Measurements from ENCODE around the gene CHCHD6. TPM values are rescaled to one million over a fixed set of nuclear protein-coding genes. Genes with fewer than 3 reads are reported as not detected.
A peak's percentile ranks its signal among the peaks of the same experiment; 100 is the strongest.

CHCHD6 gene
- polyA plus RNA-seq, 2 donors = 7.0 to 11.9 TPM

DNA sequence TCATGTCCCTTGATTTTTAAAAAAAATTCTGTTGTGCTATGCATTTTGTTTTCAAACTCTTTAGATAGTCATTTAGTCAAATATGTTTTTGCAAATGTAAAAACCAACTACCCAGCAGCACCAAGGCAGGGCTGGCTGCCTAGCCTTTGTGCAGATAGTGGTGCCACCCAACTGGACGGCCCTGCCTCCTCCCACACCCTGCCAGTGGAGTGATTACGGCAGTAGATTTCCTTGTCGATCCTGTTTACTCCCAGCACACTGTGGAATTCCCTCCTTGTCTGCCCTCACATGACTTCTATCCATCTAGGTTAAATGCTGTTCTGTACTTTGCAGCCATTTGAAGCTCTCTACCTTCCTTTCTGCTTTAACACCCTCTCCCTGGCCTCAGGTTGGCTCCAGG lies 199.5 kb downstream of the CHCHD6 start:
- Histone ChIP-seq H3K36me3 (ENCODE audit: control insufficient read depth in 2 of 2, insufficient read depth in 2 of 2, low read length in 1 of 2) (no peaks in the 10 kb centered on the region), H3K27ac (ENCODE audit: low read depth in 2 of 2, low read length in 1 of 2) (peak overlapping the region in 1 of 2 donors; percentile 26)
- WGBS, 2 donors = 42 to 62% methylated on average over 3 of the region's 3 CpGs

DNA sequence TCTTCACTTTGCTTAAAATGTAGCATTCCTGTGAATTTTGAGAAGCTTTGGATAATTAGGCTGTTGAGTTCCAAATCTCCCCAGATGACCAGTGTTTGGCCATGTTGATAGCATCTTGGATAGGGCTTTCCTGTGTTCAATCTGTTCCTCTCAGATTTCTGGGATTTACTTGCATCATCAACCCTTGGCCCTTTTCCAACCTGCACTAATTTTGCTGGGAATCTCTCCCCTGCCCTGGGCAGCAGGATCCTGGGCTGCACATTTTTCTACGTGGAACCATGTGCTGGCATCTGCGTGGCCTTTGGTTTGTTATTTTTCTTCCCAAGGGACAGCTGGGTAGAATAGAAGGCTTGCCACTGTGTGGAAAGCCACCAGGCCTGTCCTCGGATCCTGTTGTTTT lies 203.5 kb downstream of the CHCHD6 start:
- Histone ChIP-seq H3K27me3 (ENCODE audit: control insufficient read depth in 1 of 2, insufficient read depth in 2 of 2, low read length in 2 of 2) (no peaks in the 10 kb centered on the region), H3K4me3 (ENCODE audit: low read depth in 1 of 2, low read length in 2 of 2) (no peak overlapping the region), H3K9me3 (ENCODE audit: control insufficient read depth in 2 of 2, insufficient read depth in 1 of 2, low read depth in 1 of 2, low read length in 1 of 2) (no peaks in the 10 kb centered on the region), H3K27ac (ENCODE audit: low read depth in 2 of 2, low read length in 1 of 2) (no peak overlapping the region), H3K36me3 (ENCODE audit: control insufficient read depth in 2 of 2, insufficient read depth in 2 of 2, low read length in 1 of 2) (no peaks in the 10 kb centered on the region), H3K4me1 (ENCODE audit: control insufficient read depth in 2 of 2, insufficient read depth in 2 of 2, low read length in 1 of 2) (peaks cover 0 to 19% of the 10 kb centered on the region in 2 donors)
- 87 to 89% methylated on average over 3 of the region's 3 CpGs for WGBS, 2 donors

More for the DNA sequence above, 199.5 kb downstream of the CHCHD6 start:
- H3K27me3 ChIP-seq (ENCODE audit: control insufficient read depth in 1 of 2, insufficient read depth in 2 of 2, low read length in 2 of 2) = no peaks in the 10 kb centered on the region
- peaks cover 0 to 3% of the 10 kb centered on the region in 2 donors for H3K4me1 ChIP-seq (ENCODE audit: control insufficient read depth in 2 of 2, insufficient read depth in 2 of 2, low read length in 1 of 2)
- no peaks in the 10 kb centered on the region for H3K9me3 ChIP-seq (ENCODE audit: control insufficient read depth in 2 of 2, insufficient read depth in 1 of 2, low read depth in 1 of 2, low read length in 1 of 2)
- no peak overlapping the region for H3K4me3 ChIP-seq (ENCODE audit: low read depth in 1 of 2, low read length in 2 of 2)

DNA sequence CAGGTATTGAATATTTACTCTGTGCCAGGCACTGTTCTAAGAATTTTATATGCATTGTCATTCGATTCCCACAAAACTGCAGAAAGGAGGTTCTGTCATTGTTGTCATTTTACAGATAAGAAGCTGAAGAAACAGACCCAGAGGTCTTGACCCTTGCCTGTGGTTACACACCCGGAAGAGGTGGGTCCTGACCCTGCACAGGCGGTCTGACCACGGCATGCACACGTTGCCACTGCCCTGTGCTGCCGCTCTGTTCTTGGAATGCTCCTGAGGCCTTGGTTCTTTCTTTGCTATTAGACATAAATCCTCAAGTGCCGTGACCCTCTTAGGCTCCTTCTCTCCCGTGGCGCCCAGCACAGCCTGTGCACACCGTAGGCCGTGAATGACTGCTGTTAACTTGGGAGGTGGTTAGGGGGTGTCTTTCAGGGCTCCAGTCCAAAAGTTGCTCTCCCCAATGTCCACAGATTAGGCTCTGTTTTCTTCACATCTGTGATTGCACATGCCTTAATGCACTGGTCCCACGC lies 204.8 kb downstream of the CHCHD6 start:
- WGBS, 2 donors = 88% methylated on average over 12 of the region's 12 CpGs
- no peak overlapping the region for H3K27ac ChIP-seq (ENCODE audit: low read depth in 2 of 2, low read length in 1 of 2)
- H3K4me3 ChIP-seq (ENCODE audit: low read depth in 1 of 2, low read length in 2 of 2) = no peak overlapping the region
- peaks cover 0 to 20% of the 10 kb centered on the region in 2 donors for H3K4me1 ChIP-seq (ENCODE audit: control insufficient read depth in 2 of 2, insufficient read depth in 2 of 2, low read length in 1 of 2)
- no peaks in the 10 kb centered on the region for H3K9me3 ChIP-seq (ENCODE audit: control insufficient read depth in 2 of 2, insufficient read depth in 1 of 2, low read depth in 1 of 2, low read length in 1 of 2)
- no peaks in the 10 kb centered on the region for H3K27me3 ChIP-seq (ENCODE audit: control insufficient read depth in 1 of 2, insufficient read depth in 2 of 2, low read length in 2 of 2)
- H3K36me3 ChIP-seq (ENCODE audit: control insufficient read depth in 2 of 2, insufficient read depth in 2 of 2, low read length in 1 of 2) = no peaks in the 10 kb centered on the region

DNA sequence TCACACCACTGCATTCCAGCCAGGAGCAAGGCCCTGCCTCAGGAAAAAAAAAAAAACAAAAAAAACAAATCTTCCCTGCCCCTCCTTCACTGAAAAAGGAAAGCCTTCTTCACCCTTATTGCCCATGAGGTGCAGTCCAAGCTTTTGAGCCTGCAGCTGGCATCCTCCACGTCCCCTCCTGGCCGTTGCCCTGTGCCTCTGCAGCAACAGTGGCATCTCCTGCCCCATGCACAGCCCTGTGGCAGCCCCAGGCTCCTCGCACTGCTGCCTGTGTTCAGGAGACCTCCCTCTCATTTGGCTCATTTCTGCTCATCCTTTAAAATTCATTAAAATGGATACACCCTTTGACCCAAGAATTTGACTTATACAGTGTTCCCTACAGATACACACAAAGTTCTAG lies 206.2 kb downstream of the CHCHD6 start:
- WGBS, 2 donors = 91 to 97% methylated on average over 3 of the region's 3 CpGs
- Histone ChIP-seq H3K4me1 (ENCODE audit: control insufficient read depth in 2 of 2, insufficient read depth in 2 of 2, low read length in 1 of 2) (peaks cover 0 to 20% of the 10 kb centered on the region in 2 donors), H3K36me3 (ENCODE audit: control insufficient read depth in 2 of 2, insufficient read depth in 2 of 2, low read length in 1 of 2) (no peaks in the 10 kb centered on the region), H3K27ac (ENCODE audit: low read depth in 2 of 2, low read length in 1 of 2) (no peak overlapping the region), H3K4me3 (ENCODE audit: low read depth in 1 of 2, low read length in 2 of 2) (no peak overlapping the region), H3K9me3 (ENCODE audit: control insufficient read depth in 2 of 2, insufficient read depth in 1 of 2, low read depth in 1 of 2, low read length in 1 of 2) (no peaks in the 10 kb centered on the region), H3K27me3 (ENCODE audit: control insufficient read depth in 1 of 2, insufficient read depth in 2 of 2, low read length in 2 of 2) (no peaks in the 10 kb centered on the region)

DNA sequence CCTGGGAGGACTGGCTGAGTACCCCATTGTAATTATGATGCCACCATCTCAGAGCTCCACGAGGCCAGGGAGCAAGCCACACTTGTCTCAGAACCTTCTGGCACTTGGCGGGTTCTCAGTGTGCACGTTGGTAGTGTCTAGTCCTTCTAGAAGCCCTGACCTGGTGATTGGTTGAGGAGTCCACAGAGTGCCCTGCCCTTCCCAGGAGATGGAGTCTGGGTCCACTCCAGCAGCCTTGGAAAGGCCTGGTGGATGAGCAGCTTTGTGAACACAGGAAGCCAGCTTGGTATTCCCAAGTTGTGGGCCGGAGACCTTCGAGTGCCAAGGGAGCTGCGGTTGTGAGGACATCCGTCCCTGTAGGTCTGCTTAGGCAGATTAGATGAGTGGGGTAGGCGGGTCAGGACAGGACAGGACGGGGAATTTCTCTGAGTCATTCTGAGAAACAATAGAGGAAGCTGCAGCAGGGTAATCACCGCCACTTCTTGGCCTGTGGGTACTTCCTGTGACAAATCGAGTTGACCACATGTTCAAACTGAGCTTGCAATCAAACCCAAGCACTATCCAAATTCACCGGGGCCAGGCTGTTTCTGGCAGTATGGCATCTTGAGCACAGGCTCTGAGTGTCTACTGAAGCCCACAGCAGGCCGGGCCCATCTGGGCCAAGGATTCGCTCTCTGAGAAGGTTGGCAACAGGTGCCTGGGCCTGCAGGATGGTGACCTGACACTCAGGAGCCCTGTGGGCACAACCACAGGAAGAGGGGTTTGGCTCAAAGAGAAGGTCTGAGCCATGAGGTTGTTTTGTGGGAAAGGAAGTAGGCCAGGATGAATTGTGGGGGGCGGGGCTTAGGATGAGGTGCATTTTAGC lies 207.4 kb downstream of the CHCHD6 start:
- peaks cover 0 to 20% of the 10 kb centered on the region in 2 donors for H3K4me1 ChIP-seq (ENCODE audit: control insufficient read depth in 2 of 2, insufficient read depth in 2 of 2, low read length in 1 of 2)
- no peaks in the 10 kb centered on the region for H3K9me3 ChIP-seq (ENCODE audit: control insufficient read depth in 2 of 2, insufficient read depth in 1 of 2, low read depth in 1 of 2, low read length in 1 of 2)
- WGBS, 2 donors = 33 to 54% methylated on average over 15 of the region's 15 CpGs
- H3K4me3 ChIP-seq (ENCODE audit: low read depth in 1 of 2, low read length in 2 of 2) = no peak overlapping the region
- H3K27ac ChIP-seq (ENCODE audit: low read depth in 2 of 2, low read length in 1 of 2) = peak overlapping the region; percentile 73 to 86
- no peaks in the 10 kb centered on the region for H3K27me3 ChIP-seq (ENCODE audit: control insufficient read depth in 1 of 2, insufficient read depth in 2 of 2, low read length in 2 of 2)
- H3K36me3 ChIP-seq (ENCODE audit: control insufficient read depth in 2 of 2, insufficient read depth in 2 of 2, low read length in 1 of 2) = peaks cover 0 to under 1% of the 10 kb centered on the region in 2 donors

DNA sequence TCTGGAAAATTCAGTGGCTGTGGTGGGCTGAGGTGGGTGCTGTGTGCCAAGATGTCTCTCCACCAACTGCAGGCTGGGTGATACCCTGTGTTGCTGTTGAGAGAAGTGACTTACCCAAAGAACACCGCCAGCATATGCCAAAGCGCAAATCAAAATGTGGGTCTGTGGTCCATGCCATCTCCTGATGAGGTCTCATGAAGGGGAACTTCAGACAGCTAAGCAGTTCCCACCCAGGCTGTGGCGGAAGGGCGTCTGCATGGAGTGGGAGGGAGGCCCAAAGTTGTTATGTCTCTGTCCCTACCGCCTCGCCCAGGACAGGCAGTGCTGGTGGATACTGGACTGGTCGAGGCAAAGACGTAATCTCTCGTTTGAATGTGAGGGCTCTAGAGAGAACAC lies 208.0 kb downstream of the CHCHD6 start:
- Histone ChIP-seq H3K4me1 (ENCODE audit: control insufficient read depth in 2 of 2, insufficient read depth in 2 of 2, low read length in 1 of 2) (peaks cover 0 to 20% of the 10 kb centered on the region in 2 donors), H3K9me3 (ENCODE audit: control insufficient read depth in 2 of 2, insufficient read depth in 1 of 2, low read depth in 1 of 2, low read length in 1 of 2) (no peaks in the 10 kb centered on the region), H3K27me3 (ENCODE audit: control insufficient read depth in 1 of 2, insufficient read depth in 2 of 2, low read length in 2 of 2) (no peaks in the 10 kb centered on the region), H3K27ac (ENCODE audit: low read depth in 2 of 2, low read length in 1 of 2) (peak overlapping the region in 1 of 2 donors; percentile 82), H3K4me3 (ENCODE audit: low read depth in 1 of 2, low read length in 2 of 2) (no peak overlapping the region), H3K36me3 (ENCODE audit: control insufficient read depth in 2 of 2, insufficient read depth in 2 of 2, low read length in 1 of 2) (peaks cover 0 to 2% of the 10 kb centered on the region in 2 donors)
- WGBS, 2 donors = 95 to 96% methylated on average over 9 of the region's 9 CpGs

DNA sequence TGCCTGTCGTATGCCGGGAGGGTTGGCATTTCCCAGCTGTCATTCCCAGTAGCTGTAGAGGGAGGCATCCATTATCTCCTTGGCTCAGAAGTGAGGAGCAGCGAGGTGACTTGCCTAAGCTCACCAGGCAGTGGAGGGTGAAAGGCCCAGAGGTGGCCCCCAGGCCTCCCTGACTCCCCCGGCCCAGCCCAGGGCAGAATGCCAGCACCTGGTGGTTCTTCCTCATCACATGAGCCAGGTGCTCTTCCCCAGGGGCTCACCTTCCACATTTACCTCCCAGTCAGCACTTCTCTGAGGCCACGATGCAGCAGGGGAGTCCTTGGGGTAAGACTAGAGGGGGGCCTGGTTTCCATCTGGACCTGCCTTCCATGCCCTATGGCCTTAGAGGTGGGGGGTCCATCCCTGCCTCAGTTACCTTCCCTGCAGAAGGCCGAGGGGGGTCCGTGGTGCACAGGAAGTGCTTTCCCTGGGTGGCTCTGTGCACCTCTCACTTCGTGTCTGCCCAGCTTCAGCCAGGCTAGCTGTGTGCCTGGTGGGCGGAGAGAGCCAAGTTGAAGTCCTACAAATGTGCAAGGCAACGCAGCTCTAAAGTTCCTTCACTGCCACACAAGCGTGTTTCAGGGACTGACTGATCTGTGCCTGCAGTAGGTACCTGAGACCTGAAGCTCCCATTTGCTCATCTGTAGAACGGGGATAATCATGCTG lies 208.6 kb downstream of the CHCHD6 start:
- H3K9me3 ChIP-seq (ENCODE audit: control insufficient read depth in 2 of 2, insufficient read depth in 1 of 2, low read depth in 1 of 2, low read length in 1 of 2) = no peaks in the 10 kb centered on the region
- 89 to 93% methylated on average over 12 of the region's 12 CpGs for WGBS, 2 donors
- H3K36me3 ChIP-seq (ENCODE audit: control insufficient read depth in 2 of 2, insufficient read depth in 2 of 2, low read length in 1 of 2) = peaks cover 0 to 2% of the 10 kb centered on the region in 2 donors
- H3K27me3 ChIP-seq (ENCODE audit: control insufficient read depth in 1 of 2, insufficient read depth in 2 of 2, low read length in 2 of 2) = no peaks in the 10 kb centered on the region
- H3K4me1 ChIP-seq (ENCODE audit: control insufficient read depth in 2 of 2, insufficient read depth in 2 of 2, low read length in 1 of 2) = peaks cover 0 to 20% of the 10 kb centered on the region in 2 donors
- no peak overlapping the region for H3K4me3 ChIP-seq (ENCODE audit: low read depth in 1 of 2, low read length in 2 of 2)
- no peak overlapping the region for H3K27ac ChIP-seq (ENCODE audit: low read depth in 2 of 2, low read length in 1 of 2)

DNA sequence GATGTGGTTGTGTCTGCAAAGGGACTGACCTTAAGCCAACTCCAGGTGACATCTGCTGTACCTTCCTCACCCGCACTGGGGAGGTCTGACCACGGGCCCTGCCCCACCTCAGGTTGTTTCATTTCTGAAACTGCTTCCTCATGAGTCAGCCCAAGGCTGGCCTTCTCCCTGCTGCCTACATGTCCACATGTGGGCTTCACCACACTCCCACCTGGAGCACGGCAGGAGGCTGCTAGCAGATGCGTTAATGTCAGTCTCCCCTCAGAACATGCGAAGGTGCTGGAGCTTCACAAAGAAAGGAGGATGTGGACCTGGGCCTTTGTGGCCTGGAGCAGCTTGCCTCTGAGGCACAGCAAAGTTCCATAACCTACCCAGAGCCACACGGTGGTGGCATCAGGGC lies 209.5 kb downstream of the CHCHD6 start:
- Histone ChIP-seq H3K27ac (ENCODE audit: low read depth in 2 of 2, low read length in 1 of 2) (no peak overlapping the region), H3K36me3 (ENCODE audit: control insufficient read depth in 2 of 2, insufficient read depth in 2 of 2, low read length in 1 of 2) (peaks cover 0 to 2% of the 10 kb centered on the region in 2 donors), H3K4me1 (ENCODE audit: control insufficient read depth in 2 of 2, insufficient read depth in 2 of 2, low read length in 1 of 2) (peaks cover 0 to 20% of the 10 kb centered on the region in 2 donors), H3K9me3 (ENCODE audit: control insufficient read depth in 2 of 2, insufficient read depth in 1 of 2, low read depth in 1 of 2, low read length in 1 of 2) (no peaks in the 10 kb centered on the region), H3K4me3 (ENCODE audit: low read depth in 1 of 2, low read length in 2 of 2) (no peak overlapping the region), H3K27me3 (ENCODE audit: control insufficient read depth in 1 of 2, insufficient read depth in 2 of 2, low read length in 2 of 2) (no peaks in the 10 kb centered on the region)
- 82 to 86% methylated on average over 6 of the region's 6 CpGs for WGBS, 2 donors

DNA sequence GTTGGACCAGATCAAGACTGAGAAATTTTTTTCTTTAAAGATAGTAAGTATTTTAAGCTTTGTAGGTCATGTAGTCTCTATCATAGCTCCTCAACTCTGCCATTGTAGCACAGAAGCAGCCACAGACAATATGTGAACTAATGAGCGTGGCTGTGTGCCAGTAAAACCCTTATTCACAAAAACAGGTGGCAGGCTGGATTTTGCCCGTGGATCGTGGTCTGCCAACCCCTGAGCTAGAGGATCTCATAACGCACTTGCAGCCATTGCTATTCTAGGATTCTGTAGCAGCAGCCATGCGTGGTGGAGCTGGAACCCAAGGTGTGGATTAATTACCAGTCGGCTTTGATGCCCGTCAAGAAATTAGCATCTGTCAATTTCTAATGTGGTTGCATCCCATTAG lies 210.2 kb downstream of the CHCHD6 start:
- Histone ChIP-seq H3K36me3 (ENCODE audit: control insufficient read depth in 2 of 2, insufficient read depth in 2 of 2, low read length in 1 of 2) (peaks cover 0 to 2% of the 10 kb centered on the region in 2 donors), H3K4me3 (ENCODE audit: low read depth in 1 of 2, low read length in 2 of 2) (no peak overlapping the region), H3K27ac (ENCODE audit: low read depth in 2 of 2, low read length in 1 of 2) (no peak overlapping the region), H3K27me3 (ENCODE audit: control insufficient read depth in 1 of 2, insufficient read depth in 2 of 2, low read length in 2 of 2) (no peaks in the 10 kb centered on the region), H3K9me3 (ENCODE audit: control insufficient read depth in 2 of 2, insufficient read depth in 1 of 2, low read depth in 1 of 2, low read length in 1 of 2) (no peaks in the 10 kb centered on the region), H3K4me1 (ENCODE audit: control insufficient read depth in 2 of 2, insufficient read depth in 2 of 2, low read length in 1 of 2) (peaks cover 0 to 20% of the 10 kb centered on the region in 2 donors)
- 86 to 90% methylated on average over 7 of the region's 7 CpGs for WGBS, 2 donors
